Astrocyte (in vitro differentiated cells and primary cell): ENCODE results near the gene CPO. TPM values are rescaled to one million over a fixed set of nuclear protein-coding genes. Genes with fewer than 3 reads are reported as not detected.

Source experiments
- DNase-seq: peaks from one replicate; pipeline ENCODE4 v3.0.0-alpha.2; 2010; ENCODE audit warnings: low read depth
- FAIRE-seq: peaks from 2 replicates; lab custom pipeline; 2011; peaks lifted over from hg19 to GRCh38; lab: Jason Lieb, UNC
- H2AFZ ChIP-seq: 2 replicates; pipeline ENCODE4 v1.6.0; 2012; ENCODE audit warnings: low read depth, low read length, inconsistent platforms
- H3K27ac ChIP-seq: 2 replicates; pipeline ENCODE4 v1.5.1; 2011; ENCODE audit warnings: low read depth, low read length, inconsistent platforms
- H3K27me3 ChIP-seq: 2 replicates; pipeline ENCODE4 v1.6.0; 2011; ENCODE audit warnings: low read length, inconsistent platforms; ENCODE audit not compliant: insufficient read depth
- H3K36me3 ChIP-seq: 2 replicates; pipeline ENCODE4 v1.5.1; 2011; ENCODE audit warnings: low read length, inconsistent platforms; ENCODE audit not compliant: insufficient read depth
- H3K4me1 ChIP-seq: 2 replicates; pipeline ENCODE4 v1.5.1; 2011; ENCODE audit warnings: low read length, inconsistent platforms; ENCODE audit not compliant: insufficient read depth
- H3K4me2 ChIP-seq: 2 replicates; pipeline ENCODE4 v1.6.0; 2012; ENCODE audit warnings: low read length, inconsistent platforms
- H3K4me3 ChIP-seq: 2 replicates; pipeline ENCODE4 v1.5.1; 2011; ENCODE audit warnings: low read depth, mild to moderate bottlenecking, low read length, inconsistent platforms; ENCODE audit not compliant: insufficient read depth
- H3K79me2 ChIP-seq: 2 replicates; pipeline ENCODE4 v1.6.0; 2012; ENCODE audit warnings: mild to moderate bottlenecking, low read length, inconsistent platforms; ENCODE audit not compliant: insufficient read depth
- H3K9ac ChIP-seq: 2 replicates; pipeline ENCODE4 v1.6.0; 2012; ENCODE audit warnings: mild to moderate bottlenecking, low read length, inconsistent platforms
- H3K9me3 ChIP-seq: 2 replicates; pipeline ENCODE4 v1.5.1; 2012; ENCODE audit warnings: low read depth, mild to moderate bottlenecking, low read length, inconsistent platforms; ENCODE audit not compliant: insufficient read depth
- H4K20me1 ChIP-seq: 2 replicates; pipeline ENCODE4 v1.6.0; 2012; ENCODE audit warnings: low read length, inconsistent platforms; ENCODE audit not compliant: insufficient read depth
- H3K27ac Mint-ChIP-seq: one replicate; pipeline ENCODE4 v1.8.0; 2021; ENCODE audit warnings: mild to moderate bottlenecking, mixed read lengths; ENCODE audit not compliant: unreplicated experiment
- H3K27me3 Mint-ChIP-seq: one replicate; pipeline ENCODE4 v1.8.0; 2021; ENCODE audit warnings: low read depth, mixed read lengths; ENCODE audit not compliant: unreplicated experiment
- H3K36me3 Mint-ChIP-seq: one replicate; pipeline ENCODE4 v1.8.0; 2021; ENCODE audit warnings: low read depth, mixed read lengths; ENCODE audit not compliant: unreplicated experiment
- H3K4me1 Mint-ChIP-seq: one replicate; pipeline ENCODE4 v1.8.0; 2021; ENCODE audit warnings: low read depth, mixed read lengths; ENCODE audit not compliant: unreplicated experiment
- H3K4me3 Mint-ChIP-seq: one replicate; pipeline ENCODE4 v1.8.0; 2021; ENCODE audit warnings: mild to moderate bottlenecking, moderate library complexity, mixed read lengths; ENCODE audit not compliant: unreplicated experiment
- H3K9me3 Mint-ChIP-seq: one replicate; pipeline ENCODE4 v1.8.0; 2021; ENCODE audit warnings: mild to moderate bottlenecking, mixed read lengths; ENCODE audit not compliant: unreplicated experiment
- EZH2 ChIP-seq: IDR thresholded peaks from 2 replicates; pipeline ENCODE4 v1.6.1; 2012; ENCODE audit warnings: mild to moderate bottlenecking, low read length, inconsistent platforms; ENCODE audit not compliant: insufficient read depth
- total RNA-seq: library from RNA; stranded (reverse); gene quantifications from 2 replicates; pipeline ENCODE4 v1.2.1, GENCODE V29; 2021
- TF ChIP-seq, protein P1 (sequence below): IDR thresholded peaks from 2 replicates; pipeline ENCODE4 v1.5.1; 2011; ENCODE audit warnings: low read depth, mild to moderate bottlenecking, inconsistent platforms, low read length, moderate library complexity; ENCODE audit not compliant: insufficient read depth

The CPO gene
- total RNA-seq, 1 donor from 2014 or later: not detected

GRCh38 chr2:206968134-206969086 is 29.1 kb downstream of the CPO start:
- DNase-seq (peak; percentile 33), FAIRE-seq (no peak)
- H4K20me1 ChIP-seq: no peaks in the 10 kb centered on the region
- no peak overlapping the region for H3K4me2 ChIP-seq
- no peaks in the 10 kb centered on the region for H3K9me3 Mint-ChIP-seq
- no peaks in the 10 kb centered on the region for H3K27me3 ChIP-seq
- TF ChIP-seq, protein P1, sequence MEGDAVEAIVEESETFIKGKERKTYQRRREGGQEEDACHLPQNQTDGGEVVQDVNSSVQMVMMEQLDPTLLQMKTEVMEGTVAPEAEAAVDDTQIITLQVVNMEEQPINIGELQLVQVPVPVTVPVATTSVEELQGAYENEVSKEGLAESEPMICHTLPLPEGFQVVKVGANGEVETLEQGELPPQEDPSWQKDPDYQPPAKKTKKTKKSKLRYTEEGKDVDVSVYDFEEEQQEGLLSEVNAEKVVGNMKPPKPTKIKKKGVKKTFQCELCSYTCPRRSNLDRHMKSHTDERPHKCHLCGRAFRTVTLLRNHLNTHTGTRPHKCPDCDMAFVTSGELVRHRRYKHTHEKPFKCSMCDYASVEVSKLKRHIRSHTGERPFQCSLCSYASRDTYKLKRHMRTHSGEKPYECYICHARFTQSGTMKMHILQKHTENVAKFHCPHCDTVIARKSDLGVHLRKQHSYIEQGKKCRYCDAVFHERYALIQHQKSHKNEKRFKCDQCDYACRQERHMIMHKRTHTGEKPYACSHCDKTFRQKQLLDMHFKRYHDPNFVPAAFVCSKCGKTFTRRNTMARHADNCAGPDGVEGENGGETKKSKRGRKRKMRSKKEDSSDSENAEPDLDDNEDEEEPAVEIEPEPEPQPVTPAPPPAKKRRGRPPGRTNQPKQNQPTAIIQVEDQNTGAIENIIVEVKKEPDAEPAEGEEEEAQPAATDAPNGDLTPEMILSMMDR: no peak
- H3K27ac ChIP-seq: no peak overlapping the region
- H3K4me3 Mint-ChIP-seq: no peak overlapping the region
- H3K9me3 ChIP-seq: no peaks in the 10 kb centered on the region
- H3K27ac Mint-ChIP-seq: no peak overlapping the region
- no peaks in the 10 kb centered on the region for H3K4me1 Mint-ChIP-seq
- H2AFZ ChIP-seq: no peak overlapping the region
- no peak overlapping the region for H3K4me3 ChIP-seq
- H3K79me2 ChIP-seq: no peaks in the 10 kb centered on the region
- no peaks in the 10 kb centered on the region for H3K36me3 Mint-ChIP-seq
- no peaks in the 10 kb centered on the region for H3K36me3 ChIP-seq
- peaks cover 5% of the 10 kb centered on the region for H3K27me3 Mint-ChIP-seq
- H3K9ac ChIP-seq: no peak overlapping the region
- peaks cover 2% of the 10 kb centered on the region for H3K4me1 ChIP-seq

- Histone ChIP-seq H3K79me2 (no peaks in the 10 kb centered on the region), H3K27ac (no peak overlapping the region), H2AFZ (no peak overlapping the region), H3K36me3 (no peaks in the 10 kb centered on the region), H3K9me3 (no peaks in the 10 kb centered on the region), H3K27me3 (no peaks in the 10 kb centered on the region), H3K4me2 (no peak overlapping the region), H3K4me3 (no peak overlapping the region), H4K20me1 (no peaks in the 10 kb centered on the region), H3K4me1 (peaks cover 2% of the 10 kb centered on the region), H3K9ac (no peak overlapping the region)
- no peak for DNase-seq
- Mint-ChIP-seq H3K27me3 (peaks cover 5% of the 10 kb centered on the region), H3K27ac (no peak overlapping the region), H3K9me3 (no peaks in the 10 kb centered on the region), H3K4me3 (no peak overlapping the region), H3K36me3 (no peaks in the 10 kb centered on the region), H3K4me1 (no peaks in the 10 kb centered on the region)
- no peak for FAIRE-seq
- TF ChIP-seq, protein P1: no peak
- no peak for TF ChIP-seq EZH2
These were observed 29.9 kb downstream of the CPO start for GRCh38 chr2:206969192-206969591.
